K562 (cell line): Measurements from ENCODE around the gene TIMM17B. TPM values are rescaled to one million over a fixed set of nuclear protein-coding genes. Genes with fewer than 3 reads are reported as not detected.

Experiments used
- EHMT2 ChIP-seq: fragments of 450-650 bp; IDR thresholded peaks from 2 replicates; pipeline ENCODE4 v1.6.1; 2018; ENCODE audit warnings: antibody characterized with exemption
- polyA plus RNA-seq, 8 experiments: library from polyadenylated mRNA; depleted of rRNA in 4 of 8; stranded (reverse) in 5 of 8; unstranded in 3 of 8; fragments of >200 nt; fragmentation: Nextera tagmentation in 2 of 8; fragmentation: Illumina TruSeq in 1 of 8; extraction: Ambion mirVana in 2 of 8; extraction: Trizol in 1 of 8; gene quantifications; 2 replicates each; pipeline versions ENCODE4 v1.2.1 to v1.2.3, GENCODE V29; 2011 to 2014; ENCODE audit warnings: inconsistent platforms in 1 of 8, missing spikeins in 1 of 8
- total RNA-seq, 7 experiments: library from RNA; depleted of rRNA in 6 of 7; stranded (reverse); fragments of >200 nt in 6 of 7; fragmentation: Illumina TruSeq in 2 of 7; extraction: Trizol in 2 of 7; gene quantifications; 2 replicates each; pipeline versions ENCODE4 v1.2.1 to v1.2.3, GENCODE V29; 2011 to 2021; ENCODE audit warnings: low replicate concordance in 1 of 7
- TF ChIP-seq, protein P1 (sequence below): fragments of 450-650 bp; IDR thresholded peaks from 2 replicates; pipeline ENCODE4 v1.6.1; 2018; ENCODE audit warnings: mild to moderate bottlenecking, low read depth; ENCODE audit not compliant: partially characterized antibody
- TF ChIP-seq, protein P2 (sequence below), 2 experiments: fragments of 450-650 bp; IDR thresholded peaks; 2 replicates each; pipeline ENCODE4 v1.6.1; 2016; ENCODE audit warnings: mild to moderate bottlenecking in 2 of 2, borderline replicate concordance in 1 of 2, low read depth in 1 of 2, moderate library complexity in 1 of 2

TIMM17B gene
- total and polyA plus RNA-seq, 9 of the 15 experiments (the other 6 are each of a cell fraction or from before 2014, with no cell fraction given): 9.9 to 184 (median 115) TPM

DNA sequence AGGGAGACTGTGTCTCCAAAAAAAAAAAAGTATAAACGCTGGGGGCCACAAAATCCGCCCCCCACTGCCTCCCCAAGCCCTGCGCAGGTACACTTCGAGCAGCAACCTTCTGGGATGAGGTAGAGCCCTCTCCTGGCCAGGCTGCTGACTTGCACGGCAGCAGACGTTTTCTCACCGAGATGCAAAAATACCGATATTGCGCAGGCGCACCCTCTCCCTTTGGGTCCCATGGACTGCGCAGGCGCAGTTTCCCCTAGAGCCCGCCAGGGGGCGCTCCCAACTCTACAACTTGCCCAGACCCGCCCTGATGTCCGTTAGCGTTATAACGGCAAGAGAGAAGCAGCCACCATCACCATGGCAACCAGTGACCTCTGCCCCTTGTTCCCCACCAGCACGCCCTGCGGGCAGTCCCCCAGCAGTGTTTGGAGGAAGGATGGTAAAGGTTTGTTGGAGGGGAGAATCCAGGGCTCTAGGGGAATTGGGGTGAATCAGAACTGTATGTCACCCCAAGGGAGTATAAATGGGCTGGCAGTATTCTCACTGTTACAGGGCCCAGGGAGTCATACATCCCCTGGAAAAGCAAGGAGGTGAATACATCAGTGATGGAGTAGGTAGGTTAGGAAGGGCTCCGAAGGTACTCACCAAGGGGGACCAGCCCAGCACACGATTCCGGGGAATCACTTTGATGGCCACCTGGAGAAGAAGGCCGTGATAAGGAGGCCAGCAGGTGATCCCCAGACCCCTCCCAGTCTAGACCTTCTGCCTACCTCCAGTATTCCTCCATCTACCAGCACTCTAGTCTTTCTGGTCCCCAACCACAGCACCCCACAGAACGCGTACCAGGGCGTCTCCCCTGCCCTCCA, 19.8 kb upstream of the TIMM17B start (continued):
- TF ChIP-seq, protein P1, sequence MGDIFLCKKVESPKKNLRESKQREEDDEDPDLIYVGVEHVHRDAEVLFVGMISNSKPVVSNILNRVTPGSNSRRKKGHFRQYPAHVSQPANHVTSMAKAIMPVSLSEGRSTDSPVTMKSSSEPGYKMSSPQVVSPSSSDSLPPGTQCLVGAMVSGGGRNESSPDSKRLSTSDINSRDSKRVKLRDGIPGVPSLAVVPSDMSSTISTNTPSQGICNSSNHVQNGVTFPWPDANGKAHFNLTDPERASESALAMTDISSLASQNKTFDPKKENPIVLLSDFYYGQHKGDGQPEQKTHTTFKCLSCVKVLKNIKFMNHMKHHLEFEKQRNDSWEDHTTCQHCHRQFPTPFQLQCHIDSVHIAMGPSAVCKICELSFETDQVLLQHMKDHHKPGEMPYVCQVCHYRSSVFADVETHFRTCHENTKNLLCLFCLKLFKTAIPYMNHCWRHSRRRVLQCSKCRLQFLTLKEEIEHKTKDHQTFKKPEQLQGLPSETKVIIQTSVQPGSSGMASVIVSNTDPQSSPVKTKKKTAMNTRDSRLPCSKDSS: no peak
- TF ChIP-seq, protein P2, sequence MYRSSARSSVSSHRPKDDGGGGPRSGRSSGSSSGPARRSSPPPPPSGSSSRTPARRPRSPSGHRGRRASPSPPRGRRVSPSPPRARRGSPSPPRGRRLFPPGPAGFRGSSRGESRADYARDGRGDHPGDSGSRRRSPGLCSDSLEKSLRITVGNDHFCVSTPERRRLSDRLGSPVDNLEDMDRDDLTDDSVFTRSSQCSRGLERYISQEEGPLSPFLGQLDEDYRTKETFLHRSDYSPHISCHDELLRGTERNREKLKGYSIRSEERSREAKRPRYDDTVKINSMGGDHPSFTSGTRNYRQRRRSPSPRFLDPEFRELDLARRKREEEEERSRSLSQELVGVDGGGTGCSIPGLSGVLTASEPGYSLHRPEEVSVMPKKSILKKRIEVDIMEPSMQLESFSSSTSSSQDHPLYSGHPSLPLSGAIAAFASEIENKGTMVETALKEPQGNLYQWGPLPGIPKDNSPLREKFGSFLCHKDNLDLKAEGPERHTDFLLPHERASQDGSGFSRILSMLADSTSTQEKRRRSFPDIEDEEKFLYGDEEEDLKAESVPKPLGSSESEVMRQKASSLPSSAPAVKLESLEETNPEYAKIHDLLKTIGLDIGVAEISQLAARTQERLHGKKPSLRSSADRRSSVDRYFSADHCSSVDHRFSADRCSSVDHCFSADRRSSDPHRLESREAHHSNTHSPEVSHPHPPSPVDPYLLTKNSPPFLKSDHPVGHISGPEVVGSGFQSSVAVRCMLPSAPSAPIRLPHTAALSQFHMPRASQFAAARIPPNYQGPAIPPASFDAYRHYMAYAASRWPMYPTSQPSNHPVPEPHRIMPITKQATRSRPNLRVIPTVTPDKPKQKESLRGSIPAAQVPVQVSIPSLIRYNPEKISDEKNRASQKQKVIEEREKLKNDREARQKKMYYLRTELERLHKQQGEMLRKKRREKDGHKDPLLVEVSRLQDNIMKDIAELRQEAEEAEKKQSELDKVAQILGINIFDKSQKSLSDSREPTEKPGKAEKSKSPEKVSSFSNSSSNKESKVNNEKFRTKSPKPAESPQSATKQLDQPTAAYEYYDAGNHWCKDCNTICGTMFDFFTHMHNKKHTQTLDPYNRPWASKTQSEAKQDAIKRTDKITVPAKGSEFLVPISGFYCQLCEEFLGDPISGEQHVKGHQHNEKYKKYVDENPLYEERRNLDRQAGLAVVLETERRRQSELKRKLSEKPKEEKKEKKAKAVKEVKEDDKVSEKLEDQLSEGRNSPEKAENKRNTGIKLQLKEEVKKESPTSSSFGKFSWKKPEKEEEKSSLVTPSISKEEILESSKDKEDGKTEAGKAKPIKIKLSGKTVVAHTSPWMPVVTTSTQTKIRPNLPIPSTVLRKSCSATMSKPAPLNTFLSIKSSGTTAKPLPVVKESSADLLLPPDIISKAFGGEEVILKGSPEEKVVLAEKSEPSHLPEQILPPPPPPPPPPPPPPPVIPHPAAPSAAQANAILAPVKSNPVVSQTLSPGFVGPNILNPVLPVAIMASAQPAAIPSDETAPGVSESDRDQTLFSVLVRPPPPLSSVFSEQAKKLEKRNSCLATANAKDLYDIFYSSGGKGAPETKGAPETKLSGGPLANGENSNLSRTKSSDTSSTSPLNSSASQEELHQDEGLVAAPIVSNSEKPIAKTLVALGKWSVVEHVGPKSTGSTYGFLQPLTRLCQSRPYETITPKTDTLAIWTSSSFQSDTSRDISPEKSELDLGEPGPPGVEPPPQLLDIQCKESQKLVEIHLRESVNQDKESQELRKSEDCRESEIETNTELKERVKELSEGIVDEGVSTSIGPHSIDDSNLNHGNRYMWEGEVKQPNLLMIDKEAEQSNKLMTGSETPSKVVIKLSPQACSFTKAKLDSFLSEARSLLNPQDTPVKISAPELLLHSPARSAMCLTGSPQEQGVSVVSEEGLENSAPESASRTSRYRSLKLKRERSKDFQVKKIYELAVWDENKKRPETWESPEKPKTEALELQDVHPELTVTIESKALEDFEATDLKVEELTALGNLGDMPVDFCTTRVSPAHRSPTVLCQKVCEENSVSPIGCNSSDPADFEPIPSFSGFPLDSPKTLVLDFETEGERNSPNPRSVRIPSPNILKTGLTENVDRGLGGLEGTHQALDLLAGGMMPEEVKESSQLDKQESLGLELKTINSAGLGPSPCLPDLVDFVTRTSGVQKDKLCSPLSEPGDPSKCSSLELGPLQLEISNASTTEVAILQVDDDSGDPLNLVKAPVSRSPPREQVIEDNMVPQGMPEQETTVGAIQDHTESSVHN (IDR thresholded peaks at IDR 0.05; ENCODE audit: borderline replicate concordance in 1 of 2, low read depth in 1 of 2): no peak
- TF ChIP-seq EHMT2: no peak
